CD4-positive, alpha-beta memory T cell (primary cell): ENCODE results near the gene FKBP8. TPM values are rescaled to one million over a fixed set of nuclear protein-coding genes. Genes with fewer than 3 reads are reported as not detected.

Experiments used
- CTCF ChIA-PET: fragments of 350-600 bp; sonication (Branson Sonifier 250); formaldehyde crosslinking; loops from one replicate; lab custom pipeline; 2021; ENCODE audit warnings: inconsistent platforms; ENCODE audit not compliant: partially characterized antibody; lab: Charles Lee
- POLR2A ChIA-PET: fragments of 350-600 bp; sonication (Branson Sonifier 250); formaldehyde crosslinking; loops from one replicate; lab custom pipeline; 2021; ENCODE audit not compliant: partially characterized antibody; lab: Charles Lee
- DNase-seq, 5 donors: peaks; one replicate each; pipeline versions ENCODE4 v3.0.0 to v3.0.0-alpha.2; 2020 to 2022; ENCODE audit warnings: mixed read lengths in 1 of 5
- H3K27ac ChIP-seq: one replicate; pipeline ENCODE4 v1.7.0; 2013; ENCODE audit warnings: low read depth, low read length
- H3K27me3 ChIP-seq: 2 replicates; pipeline ENCODE4 v1.7.0; 2013; ENCODE audit warnings: mild to moderate bottlenecking, low read length, moderate library complexity; ENCODE audit not compliant: insufficient read depth
- H3K36me3 ChIP-seq: 2 replicates; pipeline ENCODE4 v1.7.0; 2013; ENCODE audit warnings: mild to moderate bottlenecking, low read length, moderate library complexity; ENCODE audit not compliant: insufficient read depth
- H3K4me1 ChIP-seq: 2 replicates; pipeline ENCODE4 v1.7.0; 2013; ENCODE audit warnings: mild to moderate bottlenecking, low read length, moderate library complexity; ENCODE audit not compliant: insufficient read depth
- H3K4me3 ChIP-seq, 2 donors: one replicate each; pipeline ENCODE4 v1.7.0; 2013; ENCODE audit warnings: low read length in 2 of 2, mild to moderate bottlenecking in 1 of 2
- H3K9me3 ChIP-seq, 2 donors: one replicate each; pipeline ENCODE4 v1.7.0; 2013; ENCODE audit warnings: low read length in 2 of 2, control low read depth in 1 of 2; ENCODE audit not compliant: control insufficient read depth in 1 of 2
- H3K27ac Mint-ChIP-seq, 7 donors: one replicate each; pipeline ENCODE4 v1.8.0; 2020 to 2021; ENCODE audit warnings: mixed read lengths in 7 of 7, mild to moderate bottlenecking in 6 of 7, inconsistent platforms in 3 of 7, moderate library complexity in 3 of 7
- H3K27me3 Mint-ChIP-seq, 2 donors: one replicate each; pipeline ENCODE4 v1.8.0; 2020 to 2021; ENCODE audit warnings: mixed read lengths in 2 of 2
- H3K36me3 Mint-ChIP-seq, 2 donors: one replicate each; pipeline ENCODE4 v1.8.0; 2020 to 2021; ENCODE audit warnings: mixed read lengths in 2 of 2, inconsistent platforms in 1 of 2, mild to moderate bottlenecking in 1 of 2
- H3K4me1 Mint-ChIP-seq, 4 donors: one replicate each; pipeline ENCODE4 v1.8.0; 2020 to 2021; ENCODE audit warnings: mixed read lengths in 4 of 4, mild to moderate bottlenecking in 1 of 4
- H3K4me3 Mint-ChIP-seq, 8 donors: one replicate each; pipeline ENCODE4 v1.8.0; 2020 to 2021; ENCODE audit warnings: mixed read lengths in 8 of 8, mild to moderate bottlenecking in 7 of 8, moderate library complexity in 6 of 8, inconsistent platforms in 3 of 8
- H3K9me3 Mint-ChIP-seq, 8 donors: one replicate each; pipeline ENCODE4 v1.8.0; 2020 to 2021; ENCODE audit warnings: mixed read lengths in 8 of 8, mild to moderate bottlenecking in 5 of 8, inconsistent platforms in 3 of 8, moderate library complexity in 1 of 8
- intact Hi-C: fragments of 100-400 bp; cut with micrococcal nuclease; formaldehyde crosslinking; loops from one replicate; pipeline ENCODE4 v1.15.1; 2023
- polyA plus RNA-seq, 2 donors: library from polyadenylated mRNA; unstranded; fragments of 300-500 nt; fragmentation: Illumina TruSeq; gene quantifications; one replicate each; pipeline ENCODE4 v1.2.3, GENCODE V29; 2021
- total RNA-seq, 2 experiments: library from RNA; stranded (reverse); gene quantifications; one replicate each; pipeline ENCODE4 v1.2.3, GENCODE V29; 2021

FKBP8 gene
- total and polyA plus RNA-seq, 4 experiments from 2014 or later: 82.4 to 249 (median 181) TPM

- Histone ChIP-seq H3K4me3 (peak overlapping the region in 1 of 2 donors; percentile 8), H3K36me3 (no peaks in the 10 kb centered on the region), H3K27ac (peak overlapping the region; percentile 90), H3K27me3 (no peaks in the 10 kb centered on the region), H3K4me1 (peaks cover 87% of the 10 kb centered on the region), H3K9me3 (no peaks in the 10 kb centered on the region)
- Mint-ChIP-seq H3K4me3 (peak overlapping the region; percentile 48 to 85 (median 72)), H3K9me3 (no peaks in the 10 kb centered on the region), H3K4me1 (peaks cover 52 to 93% (median 72%) of the 10 kb centered on the region in 4 donors), H3K27ac (peak overlapping the region; percentile 93 to 98 (median 96)), H3K36me3 (peaks cover 0 to 11% of the 10 kb centered on the region in 2 donors), H3K27me3 (no peaks in the 10 kb centered on the region)
- intact Hi-C loops: no loop called here
- DNase-seq: peak; percentile 37 to 74 (median 49)
- ChIA-PET POLR2A (interaction anchor here (0.6 to 6.8 kb wide), 5 partner anchors 8 to 26 kb away, joined by 3 to 61 read pairs (median 21); partner anchors contain the start of gene ELL), CTCF (interaction anchor here (0.8 to 14.1 kb wide), 4 partner anchors 15 to 95 kb away, joined by 3 to 131 read pairs (median 5); partner anchors contain the start of genes ELL and REX1BD)
These were observed 49.1 kb downstream of the FKBP8 start for GRCh38 chr19:18494267-18494607.

GRCh38 chr19:18493440-18494266 lies 49.7 kb downstream of the FKBP8 start:
- Histone ChIP-seq H3K36me3 (no peaks in the 10 kb centered on the region), H3K27me3 (no peaks in the 10 kb centered on the region), H3K9me3 (no peaks in the 10 kb centered on the region), H3K27ac (peak overlapping the region; percentile 90), H3K4me3 (peak overlapping the region in 1 of 2 donors; percentile 8), H3K4me1 (peaks cover 87% of the 10 kb centered on the region)
- Mint-ChIP-seq H3K4me3 (peak overlapping the region; percentile 48 to 85 (median 72)), H3K9me3 (no peaks in the 10 kb centered on the region), H3K36me3 (peaks cover 0 to 11% of the 10 kb centered on the region in 2 donors), H3K4me1 (peaks cover 46 to 93% (median 71%) of the 10 kb centered on the region in 4 donors), H3K27ac (peak overlapping the region; percentile 93 to 98 (median 96)), H3K27me3 (no peaks in the 10 kb centered on the region)
- intact Hi-C loops: no loop called here
- POLR2A ChIA-PET: interaction anchor here (0.5 to 6.8 kb wide), 6 partner anchors 12 to 206 kb away, joined by 3 to 61 read pairs (median 4); partner anchors contain the start of gene ELL
- CTCF ChIA-PET: interaction anchor here (0.8 to 14.1 kb wide), 6 partner anchors 11 to 96 kb away, joined by 3 to 131 read pairs (median 4); partner anchors contain the start of genes ELL and REX1BD
- no peak for DNase-seq

GRCh38 chr19:18491995-18492953 lies 51.1 kb downstream of the FKBP8 start:
- Mint-ChIP-seq H3K9me3 (no peaks in the 10 kb centered on the region), H3K4me1 (peaks cover 49 to 93% (median 74%) of the 10 kb centered on the region in 4 donors), H3K4me3 (peak overlapping the region in 3 of 8 donors; percentile 9 to 57 (median 27)), H3K36me3 (peaks cover 0 to 11% of the 10 kb centered on the region in 2 donors), H3K27ac (peak overlapping the region in 6 of 7 donors; percentile 29 to 83 (median 66)), H3K27me3 (no peaks in the 10 kb centered on the region)
- no peaks in the 10 kb centered on the region for H3K9me3 ChIP-seq
- ChIA-PET CTCF (interaction anchor here (0.9 to 14.1 kb wide), 5 partner anchors 12 to 97 kb away, joined by 3 to 131 read pairs (median 3); partner anchors contain the start of gene ELL), POLR2A (interaction anchor here (1.1 to 6.8 kb wide), 3 partner anchors 14 to 96 kb away, joined by 3 to 61 read pairs (median 26); partner anchors contain the start of gene ELL)
- no peaks in the 10 kb centered on the region for H3K27me3 ChIP-seq
- intact Hi-C loops: no loop called here
- no peak overlapping the region for H3K4me3 ChIP-seq
- no peak for DNase-seq
- H3K36me3 ChIP-seq: no peaks in the 10 kb centered on the region
- no peak overlapping the region for H3K27ac ChIP-seq
- H3K4me1 ChIP-seq: peaks cover 87% of the 10 kb centered on the region

- Histone ChIP-seq H3K36me3 (no peaks in the 10 kb centered on the region), H3K27me3 (no peaks in the 10 kb centered on the region), H3K4me3 (no peak overlapping the region), H3K27ac (no peak overlapping the region), H3K9me3 (no peaks in the 10 kb centered on the region), H3K4me1 (peaks cover 87% of the 10 kb centered on the region)
- Mint-ChIP-seq H3K36me3 (peaks cover 0 to 8% of the 10 kb centered on the region in 2 donors), H3K4me3 (peak overlapping the region in 1 of 8 donors; percentile 59), H3K27me3 (no peaks in the 10 kb centered on the region), H3K4me1 (peaks cover 40 to 92% (median 70%) of the 10 kb centered on the region in 4 donors), H3K9me3 (no peaks in the 10 kb centered on the region), H3K27ac (peak overlapping the region in 6 of 7 donors; percentile 22 to 70 (median 44))
- CTCF ChIA-PET: interaction anchor here (14.1 kb wide), 1 partner anchor 29 kb away, joined by 131 read pairs; the partner anchor contains the start of gene ELL
- intact Hi-C loops: no loop called here
- POLR2A ChIA-PET: interaction anchor here (0.6 to 1.1 kb wide), 2 partner anchors 31 to 40 kb away, joined by 3 read pairs; partner anchors contain the start of gene ELL
- DNase-seq: no peak
These were observed 52.6 kb downstream of the FKBP8 start for GRCh38 chr19:18490728-18491127.

- Mint-ChIP-seq H3K36me3 (peaks cover 0 to 8% of the 10 kb centered on the region in 2 donors), H3K4me3 (peak overlapping the region in 1 of 8 donors; percentile 27), H3K27ac (peak overlapping the region in 1 of 7 donors; percentile 32), H3K27me3 (no peaks in the 10 kb centered on the region), H3K9me3 (no peaks in the 10 kb centered on the region), H3K4me1 (peaks cover 38 to 92% (median 69%) of the 10 kb centered on the region in 4 donors)
- no peak for DNase-seq
- Histone ChIP-seq H3K4me1 (peaks cover 87% of the 10 kb centered on the region), H3K36me3 (no peaks in the 10 kb centered on the region), H3K27ac (no peak overlapping the region), H3K4me3 (no peak overlapping the region), H3K9me3 (no peaks in the 10 kb centered on the region), H3K27me3 (no peaks in the 10 kb centered on the region)
- CTCF ChIA-PET: interaction anchor here (14.1 kb wide), 1 partner anchor 30 kb away, joined by 131 read pairs; the partner anchor contains the start of gene ELL
- POLR2A ChIA-PET: interaction anchor here (1.1 to 1.3 kb wide), 2 partner anchors 17 to 32 kb away, joined by 3 to 5 read pairs; partner anchors contain the start of gene ELL
- intact Hi-C loops: no loop called here
These were observed 53.7 kb downstream of the FKBP8 start for GRCh38 chr19:18489627-18490184.
